ENCODE measurements around the gene EXOC1. TPM values are rescaled to one million over a fixed set of nuclear protein-coding genes. Genes with fewer than 3 reads are reported as not detected.
A peak's percentile ranks its signal among the peaks of the same experiment; 100 is the strongest.

The EXOC1 gene
- total and polyA plus RNA-seq, 11 donors = 11.0 to 27.7 (median 21.4) TPM

- H3K9me3 ChIP-seq = peaks cover 0 to 5% (median 0%) of the 10 kb centered on the region in 12 donors
- peaks cover 0 to 72% (median 56%) of the 10 kb centered on the region in 9 donors for H3K36me3 ChIP-seq
- H3K27ac ChIP-seq = no peak overlapping the region
- intact Hi-C loops (cut with DNase I) = no loop called here
- no peak for ATAC-seq
- no peak overlapping the region for H3K4me3 ChIP-seq
- no peaks in the 10 kb centered on the region for H3K27me3 ChIP-seq
- DNase-seq = no peak
- TF ChIP-seq POLR2A (IDR thresholded peaks at IDR 0.05) = no peak
- peaks cover 0 to 11% (median 0%) of the 10 kb centered on the region in 12 donors for H3K4me1 ChIP-seq
Observed at GRCh38 chr4:55904576-55904975, 51.1 kb downstream of the EXOC1 start.

- H3K36me3 ChIP-seq = peaks cover 0 to 55% (median 39%) of the 10 kb centered on the region in 9 donors
- H3K4me1 ChIP-seq = peaks cover 0 to 11% (median 0%) of the 10 kb centered on the region in 12 donors
- DNase-seq (no peak), ATAC-seq (no peak)
- intact Hi-C loops (cut with DNase I) = loop anchor here in 2 of 10 donors (5.0 kb wide), 1 partner anchor 41 kb away; the partner anchor contains the start of gene CEP135 (in 2 of the 2)
- peak overlapping the region in 1 of 12 donors; percentile 36 for H3K27ac ChIP-seq
- no peak overlapping the region for H3K4me3 ChIP-seq
- peaks cover 0 to 5% (median 0%) of the 10 kb centered on the region in 12 donors for H3K9me3 ChIP-seq
- WGBS, 4 donors = 78 to 82% (median 79%) methylated on average over 6 of the region's 6 CpGs
- TF ChIP-seq CTCF (IDR thresholded peaks at IDR 0.05) = no peak
- no peak for TF ChIP-seq POLR2A (IDR thresholded peaks at IDR 0.05)
- no peaks in the 10 kb centered on the region for H3K27me3 ChIP-seq
Observed at GRCh38 chr4:55906323-55906722, 52.9 kb downstream of the EXOC1 start.

- TF ChIP-seq CTCF (IDR thresholded peaks at IDR 0.05) (no peak), POLR2A (IDR thresholded peaks at IDR 0.05) (no peak)
- peaks cover 0 to 48% (median 33%) of the 10 kb centered on the region in 9 donors for H3K36me3 ChIP-seq
- peaks cover 0 to 5% (median 0%) of the 10 kb centered on the region in 12 donors for H3K9me3 ChIP-seq
- H3K27ac ChIP-seq = peak overlapping the region in 2 of 12 donors; percentile 12 to 36
- ATAC-seq (peak in 3 of 4 donors; percentile 24 to 53 (median 53)), DNase-seq (no peak)
- 64 to 70% (median 67%) methylated on average over 3 of the region's 3 CpGs for WGBS, 4 donors
- no peak overlapping the region for H3K4me3 ChIP-seq
- peaks cover 0 to 11% (median 0%) of the 10 kb centered on the region in 12 donors for H3K4me1 ChIP-seq
- H3K27me3 ChIP-seq = no peaks in the 10 kb centered on the region
- intact Hi-C loops (cut with DNase I) = loop anchor here in 2 of 10 donors (5.0 kb wide), 1 partner anchor 40 kb away; the partner anchor contains the start of gene CEP135 (in 2 of the 2)
Observed at GRCh38 chr4:55906989-55907388, 53.5 kb downstream of the EXOC1 start.

- TF ChIP-seq POLR2A (IDR thresholded peaks at IDR 0.05) = no peak
- ATAC-seq (no peak), DNase-seq (no peak)
- peaks cover 0 to 43% (median 28%) of the 10 kb centered on the region in 9 donors for H3K36me3 ChIP-seq
- no peaks in the 10 kb centered on the region for H3K27me3 ChIP-seq
- peaks cover 0 to 5% (median 0%) of the 10 kb centered on the region in 12 donors for H3K9me3 ChIP-seq
- H3K4me3 ChIP-seq = no peak overlapping the region
- intact Hi-C loops (cut with DNase I) = loop anchor here in 2 of 10 donors (5.0 kb wide), 1 partner anchor 40 kb away; the partner anchor contains the start of gene CEP135 (in 2 of the 2)
- peaks cover 0 to 11% (median 0%) of the 10 kb centered on the region in 12 donors for H3K4me1 ChIP-seq
- H3K27ac ChIP-seq = peak overlapping the region in 1 of 12 donors; percentile 12
Observed at GRCh38 chr4:55907469-55907868, 54.0 kb downstream of the EXOC1 start.

- Histone ChIP-seq H3K4me3 (no peak overlapping the region), H3K4me1 (peaks cover 0 to 11% (median 0%) of the 10 kb centered on the region in 12 donors), H3K27me3 (no peaks in the 10 kb centered on the region), H3K9me3 (peaks cover 0 to 6% (median 0%) of the 10 kb centered on the region in 12 donors), H3K36me3 (peaks cover 0 to 16% (median 4%) of the 10 kb centered on the region in 9 donors), H3K27ac (no peak overlapping the region)
- intact Hi-C loops (cut with DNase I) = no loop called here
- no peak for DNase-seq
- no peak for ATAC-seq
- TF ChIP-seq CTCF (IDR thresholded peaks at IDR 0.05) (no peak), POLR2A (IDR thresholded peaks at IDR 0.05) (no peak)
- WGBS, 4 donors = 76 to 100% (median 94%) methylated on average over 1 of the region's 1 CpG
Observed at GRCh38 chr4:55910140-55910539, 56.7 kb downstream of the EXOC1 start.
